Renal cortical epithelial cell (primary cell): ENCODE measurements around the gene AP3M1. TPM values are rescaled to one million over a fixed set of nuclear protein-coding genes. Genes with fewer than 3 reads are reported as not detected.
A peak's percentile ranks its signal among the peaks of the same experiment; 100 is the strongest.

Experiments used
- DNase-seq: peaks from one replicate; pipeline ENCODE4 v3.0.0-alpha.2; 2011; ENCODE audit warnings: low read depth
- total RNA-seq: library from RNA; depleted of rRNA; stranded (reverse); fragments of >200 nt; gene quantifications from 2 replicates; pipeline ENCODE4 v1.2.3, GENCODE V29; 2014

AP3M1 gene
- total RNA-seq, 1 donor from 2014 or later, result 48.7 TPM

DNA sequence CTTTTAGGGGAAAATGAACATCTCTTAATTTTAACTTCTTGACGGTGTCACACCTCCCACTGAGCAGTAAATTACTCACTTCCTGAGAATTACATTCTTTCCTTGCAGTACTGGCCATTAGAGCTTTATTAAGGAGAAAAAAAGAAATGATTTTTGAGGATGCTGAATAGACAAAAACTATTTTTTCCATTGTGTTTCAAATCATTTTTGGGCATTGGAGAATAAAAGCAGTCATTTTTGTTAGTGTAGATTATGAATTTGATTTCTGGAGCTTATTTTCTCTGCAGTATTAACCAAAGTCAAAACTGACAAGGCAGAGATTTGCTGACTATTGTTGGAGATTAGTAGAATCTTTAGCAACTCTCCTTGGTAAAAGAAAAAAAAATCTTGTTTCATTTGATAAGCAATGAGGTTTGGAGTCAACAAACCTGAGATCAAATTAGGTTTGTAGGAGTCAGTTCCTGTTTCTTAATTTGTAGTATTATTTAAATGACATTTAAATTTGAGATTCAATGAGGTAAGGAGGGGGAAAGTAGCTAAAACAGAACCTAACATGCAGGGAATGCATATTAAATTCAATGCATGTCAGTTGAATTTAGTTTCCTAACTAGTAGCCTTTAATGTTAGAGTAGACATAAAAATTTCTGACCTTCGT lies 70.6 kb downstream of the AP3M1 start:
- peak; percentile 80 for DNase-seq

- DNase-seq, result peak; percentile 68
These were observed 71.3 kb downstream of the AP3M1 start for GRCh38 chr10:74079028-74079935.

DNA sequence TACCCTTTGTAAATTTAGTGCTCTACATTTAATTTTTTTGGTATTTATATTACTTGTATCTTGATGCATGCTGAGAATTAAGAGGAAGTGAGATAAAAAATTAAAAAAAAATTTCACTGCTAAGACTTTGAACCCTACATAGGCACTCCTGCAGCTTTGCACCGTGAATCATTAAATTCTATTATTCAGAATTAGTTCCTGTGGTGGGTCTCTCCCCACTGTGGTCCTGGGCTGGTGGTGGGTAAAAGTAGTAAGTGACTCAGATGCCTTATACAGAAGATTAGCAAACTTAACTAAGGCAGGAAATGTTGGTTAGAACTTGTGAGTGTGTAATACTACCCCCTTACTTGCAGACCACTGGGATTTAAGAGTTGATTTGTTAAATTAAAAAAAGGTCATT lies 72.6 kb downstream of the AP3M1 start:
- peak; percentile 93 for DNase-seq

DNA sequence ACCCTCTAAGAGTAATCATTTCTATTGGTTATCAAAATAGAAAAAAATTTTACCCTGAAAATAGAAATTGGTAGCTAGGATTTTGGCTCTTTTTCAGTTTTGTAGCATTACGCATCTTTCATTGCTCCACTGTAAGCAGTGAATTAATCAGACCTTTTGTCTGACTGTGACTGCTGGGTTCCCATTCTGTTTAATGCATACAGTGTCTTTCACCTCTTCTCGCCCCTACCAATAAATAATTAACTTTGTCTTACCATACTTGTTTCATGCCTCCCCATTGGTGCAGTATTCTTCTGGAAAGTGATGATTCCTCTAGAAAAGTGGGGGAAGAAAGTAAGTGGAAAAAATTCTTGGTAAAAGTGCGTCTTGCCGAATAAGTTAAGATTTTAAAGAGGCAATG lies 73.2 kb downstream of the AP3M1 start:
- DNase-seq, result peak; percentile 84

- DNase-seq, result no peak
These were observed 73.7 kb downstream of the AP3M1 start for GRCh38 chr10:74076961-74077360.

GRCh38 chr10:74075906-74076305 lies 74.7 kb downstream of the AP3M1 start:
- no peak for DNase-seq

DNA sequence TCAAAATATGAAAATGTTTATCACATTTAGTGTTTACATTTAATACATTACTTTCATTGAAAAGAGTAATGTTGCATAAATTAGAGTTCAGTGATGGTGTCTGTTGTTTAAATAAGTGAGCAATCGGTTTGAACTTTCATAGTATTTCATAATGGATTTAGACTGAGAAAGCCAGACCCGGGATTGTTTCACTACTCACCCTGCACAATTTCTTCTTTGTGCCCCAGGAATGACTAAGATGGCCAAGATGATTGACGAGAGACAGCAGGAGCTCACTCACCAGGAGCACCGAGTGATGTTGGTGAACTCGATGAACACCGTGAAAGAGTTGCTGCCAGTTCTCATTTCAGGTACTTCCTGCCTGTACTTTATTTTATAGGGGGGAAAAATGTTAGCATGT lies 78.1 kb downstream of the AP3M1 start:
- DNase-seq, result peak; percentile 62

GRCh38 chr10:74071157-74071556 lies 79.5 kb downstream of the AP3M1 start:
- DNase-seq, result peak; percentile 74

Other genes starting within 250 kb of the AP3M1 start
- 238 and 1,509 TPM in 2 replicates for gene PLAU, start 239.7 kb downstream of the AP3M1 start, total RNA-seq
- 258 and 313 TPM in 2 replicates for gene VCL, start 152.7 kb downstream of the AP3M1 start, total RNA-seq
- 66.9 and 74.9 TPM in 2 replicates for gene ADK, start 393 bp upstream of the AP3M1 start, total RNA-seq